Neural progenitor cell (in vitro differentiated cells): Measurements from ENCODE around the gene UCK2. TPM values are rescaled to one million over a fixed set of nuclear protein-coding genes. Genes with fewer than 3 reads are reported as not detected.

Experiments
- DNase-seq: peaks from one replicate; pipeline ENCODE4 v3.0.0-alpha.2; 2016; ENCODE audit warnings: low spot score
- H2AFZ ChIP-seq: fragments of 200-600 bp; sonication (generic); replicated peaks from 2 replicates; pipeline ENCODE4 v1.6.1; 2016; ENCODE audit warnings: antibody characterized with exemption
- H3F3A ChIP-seq: fragments of 200-600 bp; sonication (generic); 2 replicates; pipeline ENCODE4 v1.6.1; 2016; ENCODE audit warnings: antibody characterized with exemption, low read depth
- H3K27ac ChIP-seq: fragments of 200-600 bp; sonication (generic); 2 replicates; pipeline ENCODE4 v1.5.1; 2016; ENCODE audit warnings: mild to moderate bottlenecking
- H3K27me3 ChIP-seq: fragments of 200-600 bp; sonication (generic); 2 replicates; pipeline ENCODE4 v1.6.1; 2016; ENCODE audit warnings: mild to moderate bottlenecking, moderate library complexity
- H3K36me3 ChIP-seq: fragments of 200-600 bp; sonication (generic); 2 replicates; pipeline ENCODE4 v1.5.1; 2016
- H3K4me1 ChIP-seq: fragments of 200-600 bp; sonication (generic); 2 replicates; pipeline ENCODE4 v1.6.1; 2016; ENCODE audit warnings: mixed run types
- H3K4me2 ChIP-seq: fragments of 200-600 bp; sonication (generic); 2 replicates; pipeline ENCODE4 v1.6.1; 2016
- H3K4me3 ChIP-seq: fragments of 200-600 bp; sonication (generic); 2 replicates; pipeline ENCODE4 v1.5.1; 2016
- H3K79me2 ChIP-seq: fragments of 200-600 bp; sonication (generic); 2 replicates; pipeline ENCODE4 v1.6.1; 2016; ENCODE audit warnings: low read depth
- H3K9ac ChIP-seq: fragments of 200-600 bp; sonication (generic); 2 replicates; pipeline ENCODE4 v1.6.1; 2016
- H3K9me3 ChIP-seq: fragments of 200-600 bp; sonication (generic); 2 replicates; pipeline ENCODE4 v1.5.1; 2016; ENCODE audit warnings: low read depth
- H4K20me1 ChIP-seq: fragments of 200-600 bp; sonication (generic); 2 replicates; pipeline ENCODE4 v1.6.1; 2016; ENCODE audit warnings: low read depth
- H3K27ac Mint-ChIP-seq: 3 replicates; pipeline ENCODE4 v1.8.0; 2021; ENCODE audit warnings: mixed read lengths
- H3K27me3 Mint-ChIP-seq: 2 replicates; pipeline ENCODE4 v1.8.0; 2022; ENCODE audit warnings: low read depth, mild to moderate bottlenecking, inconsistent platforms, moderate library complexity, mixed read lengths; ENCODE audit not compliant: insufficient read depth
- H3K36me3 Mint-ChIP-seq: 3 replicates; pipeline ENCODE4 v1.8.0; 2021; ENCODE audit warnings: mixed read lengths
- H3K4me1 Mint-ChIP-seq: 3 replicates; pipeline ENCODE4 v1.8.0; 2021; ENCODE audit warnings: mixed read lengths
- H3K4me3 Mint-ChIP-seq: 3 replicates; pipeline ENCODE4 v1.8.0; 2021; ENCODE audit warnings: mild to moderate bottlenecking, moderate library complexity, mixed read lengths
- H3K9me3 Mint-ChIP-seq: 3 replicates; pipeline ENCODE4 v1.8.0; 2020; ENCODE audit warnings: mixed read lengths
- CTCF ChIP-seq: fragments of 200-600 bp; sonication (generic); IDR thresholded peaks from 2 replicates; pipeline ENCODE4 v1.5.1; 2017; ENCODE audit warnings: antibody characterized with exemption, mild to moderate bottlenecking
- EZH2 ChIP-seq: fragments of 200-600 bp; sonication (generic); IDR thresholded peaks from 2 replicates; pipeline ENCODE4 v1.6.1; 2017; ENCODE audit warnings: antibody characterized with exemption, mild to moderate bottlenecking, moderate library complexity
- EZH2phosphoT487 ChIP-seq: fragments of 200-600 bp; sonication (generic); IDR thresholded peaks from 2 replicates; pipeline ENCODE4 v1.6.1; 2017; ENCODE audit warnings: antibody characterized with exemption
- total RNA-seq: library from RNA; depleted of rRNA; stranded (reverse); fragments of >200 nt; gene quantifications from 2 replicates; pipeline ENCODE4 v1.2.3, GENCODE V29; 2015; ENCODE audit warnings: low replicate concordance

UCK2 gene
- total RNA-seq, 1 donor from 2014 or later = 43.8 TPM

- no peaks in the 10 kb centered on the region for H3K79me2 ChIP-seq
- DNase-seq = no peak
- Mint-ChIP-seq H3K27ac (no peak overlapping the region), H3K4me1 (no peaks in the 10 kb centered on the region), H3K9me3 (no peaks in the 10 kb centered on the region), H3K27me3 (no peaks in the 10 kb centered on the region), H3K36me3 (no peaks in the 10 kb centered on the region), H3K4me3 (no peak overlapping the region)
- no peak overlapping the region for H3K4me3 ChIP-seq
- no peaks in the 10 kb centered on the region for H3F3A ChIP-seq
- H3K27ac ChIP-seq = no peak overlapping the region
- H3K9ac ChIP-seq = no peak overlapping the region
- no peaks in the 10 kb centered on the region for H3K9me3 ChIP-seq
- H4K20me1 ChIP-seq = no peaks in the 10 kb centered on the region
- H2AFZ ChIP-seq = no peak overlapping the region
- H3K27me3 ChIP-seq = no peaks in the 10 kb centered on the region
- H3K4me1 ChIP-seq = no peaks in the 10 kb centered on the region
- TF ChIP-seq CTCF = no peak
- TF ChIP-seq EZH2phosphoT487 = no peak
- TF ChIP-seq EZH2 = no peak
- no peak overlapping the region for H3K4me2 ChIP-seq
- no peaks in the 10 kb centered on the region for H3K36me3 ChIP-seq
Observed at GRCh38 chr1:165954940-165955339, 127.5 kb downstream of the UCK2 start.

- TF ChIP-seq CTCF = no peak
- no peak for TF ChIP-seq EZH2phosphoT487
- TF ChIP-seq EZH2 = no peak
- Mint-ChIP-seq H3K4me1 (no peaks in the 10 kb centered on the region), H3K27ac (no peak overlapping the region), H3K27me3 (no peaks in the 10 kb centered on the region), H3K9me3 (no peaks in the 10 kb centered on the region), H3K4me3 (no peak overlapping the region), H3K36me3 (no peaks in the 10 kb centered on the region)
- no peak for DNase-seq
- H3K4me1 ChIP-seq = no peaks in the 10 kb centered on the region
- no peaks in the 10 kb centered on the region for H3K79me2 ChIP-seq
- no peak overlapping the region for H3K4me2 ChIP-seq
- no peak overlapping the region for H2AFZ ChIP-seq
- H4K20me1 ChIP-seq = no peaks in the 10 kb centered on the region
- no peak overlapping the region for H3K27ac ChIP-seq
- no peak overlapping the region for H3K9ac ChIP-seq
- no peak overlapping the region for H3K4me3 ChIP-seq
- no peaks in the 10 kb centered on the region for H3K36me3 ChIP-seq
- no peaks in the 10 kb centered on the region for H3K9me3 ChIP-seq
- H3F3A ChIP-seq = no peaks in the 10 kb centered on the region
- no peaks in the 10 kb centered on the region for H3K27me3 ChIP-seq
Observed at GRCh38 chr1:165958306-165958705, 130.9 kb downstream of the UCK2 start.

DNA sequence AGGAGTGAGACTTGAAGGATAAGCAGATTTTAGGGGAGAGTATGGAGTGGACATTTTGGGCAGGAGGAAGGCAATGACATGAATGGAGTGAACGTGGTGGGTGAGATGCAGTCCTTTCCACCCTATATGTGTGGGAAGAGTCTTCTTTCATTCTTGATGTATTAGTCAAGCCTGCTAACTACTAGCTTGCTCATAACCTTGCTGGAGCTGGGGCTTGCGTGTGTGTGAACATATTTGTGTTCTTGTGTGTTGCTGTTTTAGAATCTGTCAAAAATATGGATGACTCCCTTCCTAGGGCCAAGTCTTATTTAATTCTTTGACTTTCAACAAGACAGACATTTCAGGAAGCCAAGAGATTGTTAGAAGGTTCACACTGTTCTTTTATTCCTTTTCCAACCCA, 132.7 kb downstream of the UCK2 start:
- DNase-seq = no peak
- Histone ChIP-seq H3K9ac (no peak overlapping the region), H3F3A (no peaks in the 10 kb centered on the region), H3K27ac (no peak overlapping the region), H3K36me3 (no peaks in the 10 kb centered on the region), H3K79me2 (no peaks in the 10 kb centered on the region), H2AFZ (no peak overlapping the region), H3K27me3 (no peaks in the 10 kb centered on the region), H4K20me1 (no peaks in the 10 kb centered on the region), H3K4me2 (no peak overlapping the region), H3K4me3 (no peak overlapping the region), H3K4me1 (no peaks in the 10 kb centered on the region), H3K9me3 (no peaks in the 10 kb centered on the region)
- H3K36me3 Mint-ChIP-seq = no peaks in the 10 kb centered on the region
- no peak overlapping the region for H3K4me3 Mint-ChIP-seq
- no peaks in the 10 kb centered on the region for H3K27me3 Mint-ChIP-seq
- TF ChIP-seq EZH2phosphoT487 (no peak), EZH2 (no peak), CTCF (no peak)
- no peaks in the 10 kb centered on the region for H3K9me3 Mint-ChIP-seq
- H3K27ac Mint-ChIP-seq = no peak overlapping the region
- no peaks in the 10 kb centered on the region for H3K4me1 Mint-ChIP-seq

- no peak for DNase-seq
- no peak overlapping the region for H3K9ac ChIP-seq
- H3F3A ChIP-seq = no peaks in the 10 kb centered on the region
- no peaks in the 10 kb centered on the region for H3K36me3 ChIP-seq
- H3K4me2 ChIP-seq = no peak overlapping the region
- no peaks in the 10 kb centered on the region for H3K9me3 Mint-ChIP-seq
- H3K4me1 Mint-ChIP-seq = no peaks in the 10 kb centered on the region
- no peak for TF ChIP-seq CTCF
- no peak for TF ChIP-seq EZH2
- TF ChIP-seq EZH2phosphoT487 = no peak
- H3K27me3 ChIP-seq = no peaks in the 10 kb centered on the region
- no peak overlapping the region for H3K27ac Mint-ChIP-seq
- H4K20me1 ChIP-seq = no peaks in the 10 kb centered on the region
- H3K4me1 ChIP-seq = no peaks in the 10 kb centered on the region
- no peaks in the 10 kb centered on the region for H3K36me3 Mint-ChIP-seq
- no peaks in the 10 kb centered on the region for H3K27me3 Mint-ChIP-seq
- no peak overlapping the region for H3K27ac ChIP-seq
- H3K79me2 ChIP-seq = no peaks in the 10 kb centered on the region
- no peak overlapping the region for H3K4me3 ChIP-seq
- no peak overlapping the region for H3K4me3 Mint-ChIP-seq
- no peak overlapping the region for H2AFZ ChIP-seq
- H3K9me3 ChIP-seq = no peaks in the 10 kb centered on the region
Observed at GRCh38 chr1:165960881-165961280, 133.5 kb downstream of the UCK2 start.
